Osteoblast (primary cell): Measurements from ENCODE around the gene COL4A2. TPM values are rescaled to one million over a fixed set of nuclear protein-coding genes. Genes with fewer than 3 reads are reported as not detected.

ENCODE experiments used
- DNase-seq: peaks from one replicate; pipeline ENCODE4 v3.0.0; 2011; ENCODE audit warnings: low spot score, mixed read lengths; ENCODE audit not compliant: insufficient read length; ENCODE audit errors: missing footprints
- H2AFZ ChIP-seq: 2 replicates; pipeline ENCODE4 v1.6.0; 2011; ENCODE audit warnings: mild to moderate bottlenecking, low read length
- H3K27ac ChIP-seq: 2 replicates; pipeline ENCODE4 v1.5.1; 2011; ENCODE audit warnings: mild to moderate bottlenecking, low read depth, low read length, moderate library complexity
- H3K27me3 ChIP-seq: 2 replicates; pipeline ENCODE4 v1.6.0; 2012; ENCODE audit warnings: mild to moderate bottlenecking, control low read depth, inconsistent platforms, low read length, moderate library complexity; ENCODE audit not compliant: insufficient read depth
- H3K36me3 ChIP-seq: 2 replicates; pipeline ENCODE4 v1.5.1; 2011; ENCODE audit warnings: mild to moderate bottlenecking, low read length, control low read depth, moderate library complexity; ENCODE audit not compliant: insufficient read depth
- H3K4me1 ChIP-seq: 2 replicates; pipeline ENCODE4 v1.5.1; 2011; ENCODE audit warnings: mild to moderate bottlenecking, low read length, control low read depth, moderate library complexity; ENCODE audit not compliant: insufficient read depth
- H3K4me2 ChIP-seq: 2 replicates; pipeline ENCODE4 v1.6.0; 2011; ENCODE audit warnings: mild to moderate bottlenecking, low read length; ENCODE audit not compliant: insufficient read depth
- H3K4me3 ChIP-seq: fragments of 200-600 bp; sonication (generic); 3 replicates; pipeline ENCODE4 v1.5.1; 2012; ENCODE audit warnings: mild to moderate bottlenecking, low read length, inconsistent platforms; ENCODE audit not compliant: insufficient read depth
- H3K79me2 ChIP-seq: 2 replicates; pipeline ENCODE4 v1.6.0; 2012; ENCODE audit warnings: mild to moderate bottlenecking, low read length, control low read depth, inconsistent platforms; ENCODE audit not compliant: insufficient read depth
- H3K9me3 ChIP-seq: 2 replicates; pipeline ENCODE4 v1.5.1; 2011; ENCODE audit warnings: low read depth, low read length, control low read depth
- H4K20me1 ChIP-seq: 2 replicates; pipeline ENCODE4 v1.6.0; 2012; ENCODE audit warnings: mild to moderate bottlenecking, low read length, control low read depth; ENCODE audit not compliant: insufficient read depth
- total RNA-seq: library from RNA; depleted of rRNA; stranded (reverse); fragments of >200 nt; gene quantifications from 2 replicates; pipeline ENCODE4 v1.2.3, GENCODE V29; 2012
- TF ChIP-seq, protein P1 (sequence below): IDR thresholded peaks from 2 replicates; pipeline ENCODE4 v1.5.1; 2011; ENCODE audit warnings: mild to moderate bottlenecking, low read depth, low read length, moderate library complexity; ENCODE audit errors: extremely low read depth

Gene COL4A2
- total RNA-seq, 1 donor, result 267 TPM

DNA sequence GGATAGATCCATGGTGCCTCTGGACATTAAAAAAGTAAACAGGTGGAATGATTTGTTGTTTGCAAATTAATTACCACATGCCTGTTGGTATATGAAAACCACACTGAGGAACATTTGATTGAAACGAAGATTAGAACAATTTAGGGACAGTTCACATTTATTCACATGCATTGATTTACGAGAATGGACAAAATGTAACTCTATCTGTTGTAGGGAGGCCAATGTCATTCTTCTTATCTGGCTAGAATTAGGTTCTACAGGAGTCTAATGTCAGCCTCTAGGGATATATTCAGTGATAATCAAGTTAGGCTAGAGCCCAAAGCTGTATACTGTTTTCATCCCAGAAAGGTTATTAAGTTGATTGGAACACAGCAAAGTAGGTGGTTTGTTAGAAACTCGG, 125.4 kb downstream of the COL4A2 start:
- peaks cover 3% of the 10 kb centered on the region for H4K20me1 ChIP-seq
- H3K9me3 ChIP-seq, result no peaks in the 10 kb centered on the region
- peaks cover 91% of the 10 kb centered on the region for H3K36me3 ChIP-seq
- no peak overlapping the region for H2AFZ ChIP-seq
- no peak for DNase-seq
- TF ChIP-seq, protein P1, sequence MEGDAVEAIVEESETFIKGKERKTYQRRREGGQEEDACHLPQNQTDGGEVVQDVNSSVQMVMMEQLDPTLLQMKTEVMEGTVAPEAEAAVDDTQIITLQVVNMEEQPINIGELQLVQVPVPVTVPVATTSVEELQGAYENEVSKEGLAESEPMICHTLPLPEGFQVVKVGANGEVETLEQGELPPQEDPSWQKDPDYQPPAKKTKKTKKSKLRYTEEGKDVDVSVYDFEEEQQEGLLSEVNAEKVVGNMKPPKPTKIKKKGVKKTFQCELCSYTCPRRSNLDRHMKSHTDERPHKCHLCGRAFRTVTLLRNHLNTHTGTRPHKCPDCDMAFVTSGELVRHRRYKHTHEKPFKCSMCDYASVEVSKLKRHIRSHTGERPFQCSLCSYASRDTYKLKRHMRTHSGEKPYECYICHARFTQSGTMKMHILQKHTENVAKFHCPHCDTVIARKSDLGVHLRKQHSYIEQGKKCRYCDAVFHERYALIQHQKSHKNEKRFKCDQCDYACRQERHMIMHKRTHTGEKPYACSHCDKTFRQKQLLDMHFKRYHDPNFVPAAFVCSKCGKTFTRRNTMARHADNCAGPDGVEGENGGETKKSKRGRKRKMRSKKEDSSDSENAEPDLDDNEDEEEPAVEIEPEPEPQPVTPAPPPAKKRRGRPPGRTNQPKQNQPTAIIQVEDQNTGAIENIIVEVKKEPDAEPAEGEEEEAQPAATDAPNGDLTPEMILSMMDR, result no peak
- no peaks in the 10 kb centered on the region for H3K27me3 ChIP-seq
- no peak overlapping the region for H3K4me2 ChIP-seq
- no peaks in the 10 kb centered on the region for H3K79me2 ChIP-seq
- H3K27ac ChIP-seq, result no peak overlapping the region
- no peak overlapping the region for H3K4me3 ChIP-seq
- H3K4me1 ChIP-seq, result peaks cover 19% of the 10 kb centered on the region

DNA sequence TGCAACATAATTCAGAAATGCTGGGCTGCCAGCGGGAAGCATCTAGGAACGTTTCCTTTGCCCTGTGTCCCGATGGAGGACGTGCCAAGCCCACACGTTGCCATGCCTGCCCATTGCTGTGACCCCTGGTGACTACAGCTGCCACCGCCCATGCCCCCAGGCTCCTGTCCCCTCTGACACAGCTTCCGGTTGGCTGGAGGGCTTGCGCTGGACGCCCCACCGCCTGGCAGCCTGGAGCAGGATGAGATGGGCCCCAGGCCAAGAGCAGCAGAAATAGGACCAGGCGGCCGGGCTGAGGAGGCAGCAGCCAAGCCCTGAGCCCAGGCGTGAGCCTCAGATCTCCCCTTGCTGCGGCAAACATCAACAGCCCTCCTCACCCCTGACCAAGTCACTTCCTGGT, 125.9 kb downstream of the COL4A2 start:
- Histone ChIP-seq H3K79me2 (no peaks in the 10 kb centered on the region), H3K4me2 (no peak overlapping the region), H3K36me3 (peaks cover 91% of the 10 kb centered on the region), H3K4me3 (no peak overlapping the region), H3K9me3 (no peaks in the 10 kb centered on the region), H4K20me1 (peaks cover 3% of the 10 kb centered on the region), H3K27me3 (no peaks in the 10 kb centered on the region), H2AFZ (no peak overlapping the region), H3K27ac (peak overlapping the region; percentile 7), H3K4me1 (peaks cover 19% of the 10 kb centered on the region)
- TF ChIP-seq, protein P1, result no peak
- no peak for DNase-seq

DNA sequence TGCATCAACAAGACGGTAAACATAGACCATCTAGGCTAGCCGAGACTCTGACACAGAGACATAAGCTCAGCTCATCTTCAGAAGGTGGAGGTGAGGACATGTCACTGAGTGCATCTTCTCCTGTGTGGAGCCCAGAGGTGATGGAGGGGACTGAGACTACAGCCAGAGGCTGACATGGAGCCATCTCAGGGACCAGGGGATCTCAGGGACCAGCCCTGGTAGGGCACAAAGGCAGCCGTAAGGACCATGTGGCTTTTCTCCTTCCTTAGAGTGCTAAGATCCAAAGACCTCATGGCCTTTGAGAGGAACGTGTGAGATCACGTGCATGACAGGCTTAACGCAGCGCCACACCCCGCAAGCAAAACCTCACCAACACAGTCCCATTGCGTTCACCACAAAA, 127.5 kb downstream of the COL4A2 start:
- TF ChIP-seq, protein P1, result no peak
- no peak overlapping the region for H3K4me2 ChIP-seq
- H3K9me3 ChIP-seq, result no peaks in the 10 kb centered on the region
- no peaks in the 10 kb centered on the region for H3K79me2 ChIP-seq
- H3K4me3 ChIP-seq, result no peak overlapping the region
- no peak overlapping the region for H3K27ac ChIP-seq
- peaks cover 19% of the 10 kb centered on the region for H3K4me1 ChIP-seq
- no peaks in the 10 kb centered on the region for H3K27me3 ChIP-seq
- no peak for DNase-seq
- peaks cover 3% of the 10 kb centered on the region for H4K20me1 ChIP-seq
- H3K36me3 ChIP-seq, result peaks cover 93% of the 10 kb centered on the region
- no peak overlapping the region for H2AFZ ChIP-seq

DNA sequence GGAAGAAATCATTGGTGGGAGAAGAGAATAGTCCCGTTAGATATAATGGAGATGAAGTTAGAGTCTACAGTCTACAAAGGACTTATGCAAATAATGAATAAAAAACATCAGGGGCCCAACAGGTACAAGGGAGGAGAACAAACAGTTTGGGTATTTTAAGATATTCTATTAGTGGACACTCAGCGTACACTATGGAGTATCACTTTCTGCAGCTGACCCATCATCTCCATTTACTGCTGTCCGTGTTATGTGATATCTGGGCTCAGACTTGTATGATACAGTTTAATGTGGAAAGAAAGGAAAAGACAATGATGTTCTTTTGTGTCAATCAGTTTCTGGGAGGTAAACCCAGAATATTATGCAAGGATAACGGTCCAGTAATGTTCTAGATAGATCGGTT, 128.2 kb downstream of the COL4A2 start:
- H3K79me2 ChIP-seq, result no peaks in the 10 kb centered on the region
- TF ChIP-seq, protein P1, result no peak
- peaks cover 19% of the 10 kb centered on the region for H3K4me1 ChIP-seq
- H3K4me3 ChIP-seq, result no peak overlapping the region
- no peak for DNase-seq
- H2AFZ ChIP-seq, result no peak overlapping the region
- H4K20me1 ChIP-seq, result peaks cover 3% of the 10 kb centered on the region
- H3K9me3 ChIP-seq, result no peaks in the 10 kb centered on the region
- H3K27me3 ChIP-seq, result no peaks in the 10 kb centered on the region
- H3K27ac ChIP-seq, result no peak overlapping the region
- peaks cover 92% of the 10 kb centered on the region for H3K36me3 ChIP-seq
- no peak overlapping the region for H3K4me2 ChIP-seq
